Activated CD8-positive, alpha-beta memory T cell treated with anti-CD3 and anti-CD28 coated beads, Interleukin-2, amount 10 ng/mL, durations not matched to agents 7 days and 5 days (primary cell): Measurements from ENCODE around the gene MAGEE2. TPM values are rescaled to one million over a fixed set of nuclear protein-coding genes. Genes with fewer than 3 reads are reported as not detected.
"Not testable (repeated sequence)": the region's sequence is repeated elsewhere in the genome, so short reads cannot be mapped to it uniquely, and the experiment has no call there.

ENCODE experiments used
- ATAC-seq: fragments of 150-1000 bp; cut with Tn5 transposase; one replicate; pipeline ENCODE4 v1.10.0; 2021; ENCODE audit warnings: moderate library complexity
- CTCF ChIA-PET: fragments of 350-600 bp; sonication (Branson Sonifier 250); formaldehyde crosslinking; loops from one replicate; lab custom pipeline; 2021; ENCODE audit warnings: antibody characterized with exemption; lab: Charles Lee
- DNase-seq: peaks from one replicate; pipeline ENCODE4 v3.0.0-alpha.2; 2020
- H3K27ac Mint-ChIP-seq: one replicate; pipeline ENCODE4 v1.8.0; 2021; ENCODE audit warnings: mild to moderate bottlenecking, mixed read lengths
- H3K27me3 Mint-ChIP-seq: one replicate; pipeline ENCODE4 v1.8.0; 2021; ENCODE audit warnings: mixed read lengths
- H3K36me3 Mint-ChIP-seq: one replicate; pipeline ENCODE4 v1.8.0; 2021; ENCODE audit warnings: mild to moderate bottlenecking, mixed read lengths
- H3K4me1 Mint-ChIP-seq: one replicate; pipeline ENCODE4 v1.8.0; 2021; ENCODE audit warnings: mixed read lengths
- H3K4me3 Mint-ChIP-seq: one replicate; pipeline ENCODE4 v1.8.0; 2021; ENCODE audit warnings: mild to moderate bottlenecking, moderate library complexity, mixed read lengths
- H3K9me3 Mint-ChIP-seq: one replicate; pipeline ENCODE4 v1.8.0; 2022; ENCODE audit warnings: low read depth, mixed read lengths
- total RNA-seq, 2 experiments: library from RNA; stranded (reverse); gene quantifications; one replicate each; pipeline ENCODE4 v1.2.3, GENCODE V29; 2021

The MAGEE2 gene, protein sequence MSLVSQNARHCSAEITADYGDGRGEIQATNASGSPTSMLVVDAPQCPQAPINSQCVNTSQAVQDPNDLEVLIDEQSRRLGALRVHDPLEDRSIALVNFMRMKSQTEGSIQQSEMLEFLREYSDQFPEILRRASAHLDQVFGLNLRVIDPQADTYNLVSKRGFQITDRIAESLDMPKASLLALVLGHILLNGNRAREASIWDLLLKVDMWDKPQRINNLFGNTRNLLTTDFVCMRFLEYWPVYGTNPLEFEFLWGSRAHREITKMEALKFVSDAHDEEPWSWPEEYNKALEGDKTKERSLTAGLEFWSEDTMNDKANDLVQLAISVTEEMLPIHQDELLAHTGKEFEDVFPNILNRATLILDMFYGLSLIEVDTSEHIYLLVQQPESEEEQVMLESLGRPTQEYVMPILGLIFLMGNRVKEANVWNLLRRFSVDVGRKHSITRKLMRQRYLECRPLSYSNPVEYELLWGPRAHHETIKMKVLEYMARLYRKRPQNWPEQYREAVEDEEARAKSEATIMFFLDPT
- total RNA-seq = not detected

DNA sequence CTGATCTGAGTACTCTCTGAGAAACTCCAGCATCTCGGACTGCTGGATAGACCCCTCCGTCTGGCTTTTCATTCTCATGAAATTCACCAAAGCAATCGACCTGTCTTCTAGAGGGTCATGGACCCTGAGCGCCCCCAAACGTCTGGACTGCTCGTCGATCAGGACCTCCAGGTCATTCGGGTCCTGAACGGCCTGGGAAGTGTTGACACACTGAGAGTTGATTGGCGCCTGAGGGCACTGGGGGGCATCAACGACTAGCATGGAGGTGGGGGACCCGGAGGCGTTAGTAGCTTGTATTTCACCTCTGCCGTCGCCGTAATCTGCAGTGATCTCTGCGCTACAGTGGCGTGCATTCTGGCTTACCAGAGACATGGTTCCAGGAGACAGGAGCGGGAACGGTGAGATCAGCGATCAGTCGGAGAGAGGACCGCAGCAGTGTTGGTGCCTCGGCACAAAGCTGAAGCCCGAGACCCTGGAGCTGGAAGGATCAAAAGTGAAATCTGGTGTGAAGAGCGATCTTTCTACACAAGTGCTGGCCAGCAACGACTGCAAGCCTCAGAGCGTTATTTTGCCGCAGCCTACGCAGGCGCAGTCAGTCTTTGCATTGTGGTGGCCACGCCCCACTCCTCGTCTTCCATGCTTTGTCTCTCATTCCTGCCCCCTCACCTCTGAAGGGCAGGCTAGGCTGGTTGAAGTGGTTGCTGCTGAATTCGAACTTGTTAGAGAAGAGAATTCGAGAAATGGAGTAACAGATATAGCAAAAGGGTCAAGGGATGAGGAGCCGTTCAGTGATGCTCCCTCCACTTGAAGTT lies at the start of gene MAGEE2:
TSS of gene MAGEE2 (minus strand) at position 575 of the 812 bp plus-strand sequence. CDS start at position 372, 203 bp downstream.
- Mint-ChIP-seq H3K4me3 (peak within 1 kb of the TSS; percentile 65), H3K4me1 (peaks cover 7% of the 10 kb centered on the region), H3K36me3 (no peaks in the 10 kb centered on the region), H3K9me3 (no peaks in the 10 kb centered on the region), H3K27ac (no peak within 1 kb of the TSS), H3K27me3 (peaks cover 7% of the 10 kb centered on the region)
- CTCF ChIA-PET = no interaction called here
- DNase-seq = peak; percentile 37
- ATAC-seq = no peak

DNA sequence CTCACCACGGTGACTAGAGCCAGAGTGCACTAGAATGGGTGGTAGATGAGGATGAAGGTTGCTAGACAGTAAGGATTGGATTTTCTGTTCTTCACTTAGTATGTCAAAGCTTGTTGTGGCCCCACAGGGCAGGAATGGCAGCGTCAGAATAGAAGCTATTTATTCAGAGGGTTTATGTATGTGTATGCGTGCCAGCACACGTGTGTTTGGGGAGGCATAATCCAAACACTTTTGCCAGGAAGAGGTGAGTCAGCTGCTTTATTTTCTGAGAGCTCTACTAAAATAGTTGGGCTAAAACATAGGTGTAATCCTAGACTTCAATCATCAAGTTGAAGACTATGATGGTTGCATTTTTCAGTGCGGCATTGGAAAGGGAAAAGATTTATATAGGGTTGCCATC lies 1.2 kb upstream of the MAGEE2 start:
- H3K4me1 Mint-ChIP-seq = peaks cover 7% of the 10 kb centered on the region
- H3K36me3 Mint-ChIP-seq = no peaks in the 10 kb centered on the region
- H3K4me3 Mint-ChIP-seq = no peak overlapping the region
- H3K27ac Mint-ChIP-seq = no peak overlapping the region
- peaks cover 7% of the 10 kb centered on the region for H3K27me3 Mint-ChIP-seq
- ATAC-seq (no peak), DNase-seq (no peak)
- CTCF ChIA-PET = no interaction called here
- H3K9me3 Mint-ChIP-seq = no peaks in the 10 kb centered on the region

DNA sequence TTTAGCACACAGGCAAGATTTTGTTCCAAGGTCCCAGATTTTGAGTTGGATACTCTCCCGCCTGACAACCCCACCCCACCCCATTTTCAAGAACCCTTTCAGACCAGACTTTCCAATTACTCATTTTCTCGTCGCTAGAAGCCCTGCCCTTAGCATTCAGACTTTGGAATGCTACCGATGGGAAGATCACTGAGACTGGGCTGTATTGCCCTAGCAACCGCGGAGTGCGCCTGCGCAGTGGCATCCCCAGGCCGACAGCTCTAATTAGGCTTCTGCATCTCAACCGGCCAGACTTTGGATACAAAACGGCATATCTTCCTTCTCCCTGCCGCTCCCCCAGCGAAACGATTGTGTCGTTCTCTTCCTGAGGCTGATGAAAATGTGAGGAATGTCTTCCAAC lies 3.4 kb downstream of the MAGEE2 start:
- CTCF ChIA-PET = no interaction called here
- Mint-ChIP-seq H3K36me3 (no peaks in the 10 kb centered on the region), H3K27ac (no peak overlapping the region), H3K4me1 (peaks cover 7% of the 10 kb centered on the region), H3K4me3 (no peak overlapping the region), H3K9me3 (no peaks in the 10 kb centered on the region), H3K27me3 (peaks cover 7% of the 10 kb centered on the region)
- ATAC-seq (no peak), DNase-seq (no peak)

DNA sequence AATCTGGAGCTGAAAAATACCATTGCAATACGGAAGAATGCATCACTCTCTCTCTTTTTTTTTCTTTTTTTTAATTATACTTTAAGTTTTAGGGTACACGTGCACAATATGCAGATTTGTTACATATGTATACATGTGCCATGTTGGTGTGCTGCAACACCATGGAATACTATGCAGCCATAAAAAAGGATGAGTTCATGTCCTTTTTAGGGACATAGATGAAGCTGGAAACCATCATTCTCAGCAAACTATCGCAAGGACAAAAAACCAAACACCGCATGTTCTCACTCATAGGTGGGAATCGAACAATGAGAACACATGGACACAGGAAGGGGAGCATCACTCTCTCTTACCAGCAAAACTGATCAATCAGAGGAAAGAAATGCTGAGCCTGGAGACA lies 17.0 kb downstream of the MAGEE2 start:
- H3K27me3 Mint-ChIP-seq, ATAC-seq, H3K36me3 Mint-ChIP-seq, DNase-seq, H3K4me3 Mint-ChIP-seq, H3K4me1 Mint-ChIP-seq, H3K27ac Mint-ChIP-seq, CTCF ChIA-PET, H3K9me3 Mint-ChIP-seq: not testable (repeated sequence)

DNA sequence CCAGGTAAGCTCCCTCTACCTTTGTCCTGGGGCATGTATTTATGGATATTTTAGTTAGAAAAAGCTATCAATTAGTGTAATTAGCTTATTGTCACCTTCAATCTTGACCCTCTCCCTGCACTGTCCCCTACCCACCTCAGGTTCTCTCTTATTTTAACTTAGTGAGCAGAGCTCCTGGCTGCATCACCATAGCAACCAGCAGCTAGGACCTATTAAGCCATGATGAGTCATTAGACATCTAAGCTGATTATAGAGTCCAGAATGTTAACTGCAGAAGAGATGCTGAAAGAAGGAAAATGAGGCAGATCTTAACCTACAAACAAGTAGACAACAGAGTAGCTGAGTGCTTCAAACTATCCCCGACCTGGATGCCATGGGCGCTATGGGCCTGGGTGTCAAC lies 36.6 kb downstream of the MAGEE2 start:
- ATAC-seq (no peak), DNase-seq (no peak)
- Mint-ChIP-seq H3K4me1 (peaks cover 7% of the 10 kb centered on the region), H3K36me3 (peaks cover 1% of the 10 kb centered on the region), H3K4me3 (no peak overlapping the region), H3K27me3 (peaks cover 28% of the 10 kb centered on the region), H3K9me3 (no peaks in the 10 kb centered on the region), H3K27ac (no peak overlapping the region)
- CTCF ChIA-PET = no interaction called here

DNA sequence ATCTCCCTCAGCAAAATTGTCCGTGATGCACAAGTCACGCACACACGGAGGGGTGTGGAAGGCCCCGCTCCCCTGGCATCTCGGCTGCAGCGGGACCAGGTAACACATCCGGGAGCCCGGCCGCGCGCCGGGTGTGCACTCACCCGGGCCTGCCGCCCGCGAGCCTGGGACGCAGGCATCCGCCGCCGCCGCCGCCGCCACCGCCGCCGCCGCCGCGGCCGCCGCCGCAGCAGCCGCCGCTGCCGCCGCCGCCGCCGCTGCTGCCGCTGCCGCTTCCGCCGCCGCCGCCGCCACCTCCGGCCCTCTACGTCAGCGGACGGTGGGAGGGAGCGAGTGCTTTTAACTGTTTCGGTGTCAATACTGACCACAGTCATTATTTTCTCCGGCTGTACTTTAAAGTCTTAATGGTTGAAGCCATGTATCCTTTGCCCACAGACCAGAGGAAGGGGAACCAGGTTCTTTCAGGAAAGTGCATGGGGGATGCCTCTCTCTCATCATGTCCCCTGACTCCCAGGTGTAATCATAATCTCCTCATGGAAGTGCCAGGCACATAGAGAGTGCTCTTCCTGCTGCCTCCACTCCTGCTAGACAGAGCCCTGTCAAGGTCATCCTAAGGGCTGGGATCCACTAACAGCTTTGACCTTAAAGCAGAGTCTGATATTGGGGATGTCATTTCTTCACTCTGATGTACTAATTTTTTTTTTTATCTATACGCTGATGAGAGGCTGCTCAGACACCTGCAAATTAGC lies 38.0 kb downstream of the MAGEE2 start:
- ATAC-seq = no peak
- Mint-ChIP-seq H3K4me1 (peaks cover 7% of the 10 kb centered on the region), H3K36me3 (peaks cover 1% of the 10 kb centered on the region), H3K4me3 (no peak overlapping the region), H3K27ac (no peak overlapping the region), H3K9me3 (no peaks in the 10 kb centered on the region), H3K27me3 (peaks cover 28% of the 10 kb centered on the region)
- DNase-seq = no peak
- CTCF ChIA-PET = no interaction called here
